H9 (cell line): ENCODE results near the gene RGS3. TPM values are rescaled to one million over a fixed set of nuclear protein-coding genes. Genes with fewer than 3 reads are reported as not detected.

Source experiments
- DNase-seq: peaks from one replicate; pipeline ENCODE4 v3.0.0-alpha.2; 2017
- H2AFZ ChIP-seq: one replicate; pipeline ENCODE4 v1.6.1; 2013; ENCODE audit warnings: mild to moderate bottlenecking, low read length, control low read depth, moderate library complexity
- H2AK5ac ChIP-seq: 2 replicates; pipeline ENCODE4 v1.6.1; 2013; ENCODE audit warnings: low read length, control low read depth, mixed read lengths; ENCODE audit not compliant: insufficient read length
- H2BK120ac ChIP-seq: one replicate; pipeline ENCODE4 v1.6.1; 2013; ENCODE audit warnings: low read depth, mild to moderate bottlenecking, low read length, control low read depth, inconsistent platforms; ENCODE audit not compliant: poor library complexity, severe bottlenecking
- H2BK12ac ChIP-seq: 2 replicates; pipeline ENCODE4 v1.6.1; 2013; ENCODE audit warnings: low read length, control low read depth, mixed read lengths, low read depth; ENCODE audit not compliant: insufficient read length
- H2BK15ac ChIP-seq: 2 replicates; pipeline ENCODE4 v1.6.1; 2013; ENCODE audit warnings: low read depth, low read length, control low read depth
- H2BK20ac ChIP-seq: one replicate; pipeline ENCODE4 v1.6.1; 2013; ENCODE audit warnings: low read depth, mild to moderate bottlenecking, low read length, control low read depth, inconsistent platforms; ENCODE audit not compliant: poor library complexity, severe bottlenecking
- H2BK5ac ChIP-seq: 2 replicates; pipeline ENCODE4 v1.6.1; 2013; ENCODE audit warnings: low read length, control low read depth, mixed read lengths; ENCODE audit not compliant: insufficient read length
- H3K14ac ChIP-seq: 2 replicates; pipeline ENCODE4 v1.6.1; 2013; ENCODE audit warnings: low read length, control low read depth; ENCODE audit not compliant: insufficient read depth
- H3K18ac ChIP-seq: 2 replicates; pipeline ENCODE4 v1.6.1; 2013; ENCODE audit warnings: low read depth, mild to moderate bottlenecking, mixed read lengths, low read length, control low read depth; ENCODE audit not compliant: insufficient read length
- H3K23ac ChIP-seq: 2 replicates; pipeline ENCODE4 v1.6.1; 2013; ENCODE audit warnings: low read length, control low read depth, mixed read lengths, low read depth; ENCODE audit not compliant: insufficient read length
- H3K23me2 ChIP-seq: 2 replicates; pipeline ENCODE4 v1.6.1; 2013; ENCODE audit warnings: low read depth, mild to moderate bottlenecking, mixed read lengths, low read length, control low read depth; ENCODE audit not compliant: insufficient read length, poor library complexity, severe bottlenecking
- H3K27ac ChIP-seq: 2 replicates; pipeline ENCODE4 v1.5.1; 2013; ENCODE audit warnings: low read length, control low read depth, mixed read lengths, low read depth; ENCODE audit not compliant: insufficient read length
- H3K27me3 ChIP-seq: 2 replicates; pipeline ENCODE4 v1.6.1; 2013; ENCODE audit warnings: low read length, control low read depth, inconsistent platforms; ENCODE audit not compliant: insufficient read depth
- H3K4ac ChIP-seq: 2 replicates; pipeline ENCODE4 v1.6.1; 2013; ENCODE audit warnings: low read depth, mild to moderate bottlenecking, control low read depth, inconsistent platforms, low read length, moderate library complexity
- H3K4me1 ChIP-seq: 2 replicates; pipeline ENCODE4 v1.6.1; 2013; ENCODE audit warnings: low read length, control low read depth, inconsistent platforms; ENCODE audit not compliant: insufficient read depth
- H3K4me2 ChIP-seq: 2 replicates; pipeline ENCODE4 v1.6.1; 2013; ENCODE audit warnings: low read length, control low read depth, mixed read lengths; ENCODE audit not compliant: insufficient read length, insufficient read depth
- H3K56ac ChIP-seq: 2 replicates; pipeline ENCODE4 v1.6.1; 2013; ENCODE audit warnings: low read depth, mild to moderate bottlenecking, mixed read lengths, low read length, control low read depth; ENCODE audit not compliant: insufficient read length
- H3K79me1 ChIP-seq: 2 replicates; pipeline ENCODE4 v1.6.1; 2013; ENCODE audit warnings: low read depth, mild to moderate bottlenecking, moderate library complexity, low read length, control low read depth, inconsistent platforms; ENCODE audit not compliant: insufficient read depth, poor library complexity, severe bottlenecking
- H3K79me2 ChIP-seq: 2 replicates; pipeline ENCODE4 v1.6.1; 2013; ENCODE audit warnings: low read length, control low read depth, inconsistent platforms; ENCODE audit not compliant: insufficient read depth
- H3K9ac ChIP-seq: 2 replicates; pipeline ENCODE4 v1.6.1; 2013; ENCODE audit warnings: low read length, control low read depth, mixed read lengths; ENCODE audit not compliant: insufficient read length; ENCODE audit errors: extremely low read depth
- H3K9me3 ChIP-seq: one replicate; pipeline ENCODE4 v1.6.1; 2013; ENCODE audit warnings: low read depth, low read length, inconsistent platforms; ENCODE audit not compliant: control insufficient read depth
- H3T11ph ChIP-seq: one replicate; pipeline ENCODE4 v1.6.1; 2013; ENCODE audit warnings: mild to moderate bottlenecking, low read length, control low read depth, inconsistent platforms
- H4K20me1 ChIP-seq: one replicate; pipeline ENCODE4 v1.6.1; 2013; ENCODE audit not compliant: control insufficient read depth, insufficient read length, insufficient read depth
- H4K5ac ChIP-seq: 2 replicates; pipeline ENCODE4 v1.6.1; 2013; ENCODE audit warnings: low read depth, mild to moderate bottlenecking, mixed read lengths, low read length, control low read depth; ENCODE audit not compliant: insufficient read length
- H4K8ac ChIP-seq: replicated peaks from 2 replicates; pipeline ENCODE4 v1.6.1; 2013; ENCODE audit warnings: low read length, control low read depth, mixed read lengths, low read depth; ENCODE audit not compliant: insufficient read length
- H4K91ac ChIP-seq: 2 replicates; pipeline ENCODE4 v1.6.1; 2013; ENCODE audit warnings: low read depth, mild to moderate bottlenecking, moderate library complexity, mixed read lengths, low read length, control low read depth; ENCODE audit not compliant: insufficient read length
- H3K27ac Mint-ChIP-seq, 3 experiments: 2 replicates in 2 of 3; 3 replicates in 1 of 3; pipeline ENCODE4 v1.8.0; 2020 to 2021; ENCODE audit warnings: mixed read lengths in 3 of 3, mild to moderate bottlenecking in 1 of 3, moderate library complexity in 1 of 3
- H3K27me3 Mint-ChIP-seq: 2 replicates; pipeline ENCODE4 v1.8.0; 2021; ENCODE audit warnings: low read depth, mild to moderate bottlenecking, moderate library complexity, mixed read lengths
- H3K36me3 Mint-ChIP-seq, 3 experiments: 2 replicates in 2 of 3; 3 replicates in 1 of 3; pipeline ENCODE4 v1.8.0; 2020 to 2021; ENCODE audit warnings: low read depth in 3 of 3, mixed read lengths in 3 of 3; ENCODE audit not compliant: insufficient read depth in 1 of 3
- H3K4me1 Mint-ChIP-seq, 2 experiments: 2 replicates each; pipeline ENCODE4 v1.8.0; 2020; ENCODE audit warnings: mixed read lengths in 2 of 2
- H3K4me3 Mint-ChIP-seq, 2 experiments: 2 replicates in 1 of 2; 3 replicates in 1 of 2; pipeline ENCODE4 v1.8.0; 2020 to 2021; ENCODE audit warnings: mild to moderate bottlenecking in 2 of 2, mixed read lengths in 2 of 2, moderate library complexity in 1 of 2
- H3K9me3 Mint-ChIP-seq, 2 experiments: 2 replicates in 1 of 2; 3 replicates in 1 of 2; pipeline ENCODE4 v1.8.0; 2020; ENCODE audit warnings: mild to moderate bottlenecking in 2 of 2, mixed read lengths in 2 of 2, moderate library complexity in 1 of 2
- WGBS: extraction: QIAGEN DNeasy Blood & Tissue Kit; methylation state at CpG from one replicate; pipeline ENCODE4 v1.1.7; 2013; ENCODE audit warnings: missing lambda C conversion rate, low lambda C conversion rate, mixed read lengths; ENCODE audit not compliant: insufficient read length; ENCODE audit errors: extremely low coverage; 5-methylcytosine and 5-hydroxymethylcytosine counted together
- total RNA-seq: library from RNA; stranded (reverse); gene quantifications from 2 replicates; pipeline ENCODE4 v1.2.1, GENCODE V29; 2021
- TF ChIP-seq, protein P1 (sequence below): fragments of 200-600 bp; sonication (generic); conservative IDR thresholded peaks from 3 replicates; pipeline ENCODE4 v1.8.0; 2021; ENCODE audit warnings: antibody characterized with exemption, mild to moderate bottlenecking

The RGS3 gene
- total RNA-seq, 1 experiment from 2014 or later: 13.9 TPM

DNA sequence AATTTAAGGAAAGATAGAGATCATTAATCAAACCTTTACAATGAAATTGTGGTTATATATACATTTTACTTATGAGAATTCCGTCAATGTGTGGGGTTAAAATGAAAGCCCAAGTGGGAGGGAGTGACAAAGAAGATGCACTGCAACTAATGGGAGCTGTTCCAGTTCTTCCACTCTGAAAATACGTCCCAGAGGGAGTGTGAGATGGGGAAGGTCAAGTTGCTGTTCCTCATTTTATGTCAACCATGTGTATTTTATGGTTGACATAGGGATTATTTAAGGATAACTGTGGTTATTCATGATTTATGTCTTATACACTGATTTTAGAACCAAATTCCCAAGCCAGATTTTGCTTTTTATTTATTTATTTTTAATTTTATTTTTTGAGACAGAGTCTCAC lies 14.2 kb upstream of the RGS3 start:
- H3K4ac ChIP-seq: no peak overlapping the region
- TF ChIP-seq, protein P1, sequence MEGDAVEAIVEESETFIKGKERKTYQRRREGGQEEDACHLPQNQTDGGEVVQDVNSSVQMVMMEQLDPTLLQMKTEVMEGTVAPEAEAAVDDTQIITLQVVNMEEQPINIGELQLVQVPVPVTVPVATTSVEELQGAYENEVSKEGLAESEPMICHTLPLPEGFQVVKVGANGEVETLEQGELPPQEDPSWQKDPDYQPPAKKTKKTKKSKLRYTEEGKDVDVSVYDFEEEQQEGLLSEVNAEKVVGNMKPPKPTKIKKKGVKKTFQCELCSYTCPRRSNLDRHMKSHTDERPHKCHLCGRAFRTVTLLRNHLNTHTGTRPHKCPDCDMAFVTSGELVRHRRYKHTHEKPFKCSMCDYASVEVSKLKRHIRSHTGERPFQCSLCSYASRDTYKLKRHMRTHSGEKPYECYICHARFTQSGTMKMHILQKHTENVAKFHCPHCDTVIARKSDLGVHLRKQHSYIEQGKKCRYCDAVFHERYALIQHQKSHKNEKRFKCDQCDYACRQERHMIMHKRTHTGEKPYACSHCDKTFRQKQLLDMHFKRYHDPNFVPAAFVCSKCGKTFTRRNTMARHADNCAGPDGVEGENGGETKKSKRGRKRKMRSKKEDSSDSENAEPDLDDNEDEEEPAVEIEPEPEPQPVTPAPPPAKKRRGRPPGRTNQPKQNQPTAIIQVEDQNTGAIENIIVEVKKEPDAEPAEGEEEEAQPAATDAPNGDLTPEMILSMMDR: no peak
- no peak overlapping the region for H4K91ac ChIP-seq
- no peak for DNase-seq
- no peak overlapping the region for H3K4me3 Mint-ChIP-seq
- H3K79me2 ChIP-seq: no peaks in the 10 kb centered on the region
- H2BK5ac ChIP-seq: no peak overlapping the region
- H3K9me3 Mint-ChIP-seq: no peaks in the 10 kb centered on the region
- H2BK120ac ChIP-seq: no peak overlapping the region
- H3K4me1 Mint-ChIP-seq: peaks cover 7% of the 10 kb centered on the region in 2 experiments
- H3K18ac ChIP-seq: no peak overlapping the region
- H3K14ac ChIP-seq: no peak overlapping the region
- H4K5ac ChIP-seq: no peak overlapping the region
- no peak overlapping the region for H2BK15ac ChIP-seq
- H3K27me3 ChIP-seq: no peaks in the 10 kb centered on the region
- no peaks in the 10 kb centered on the region for H3K23me2 ChIP-seq
- no peak overlapping the region for H3K56ac ChIP-seq
- no peak overlapping the region for H4K8ac ChIP-seq
- WGBS: no CpG with 5 or more reads among the region's 2 CpGs
- H3K4me2 ChIP-seq: no peak overlapping the region
- H2BK20ac ChIP-seq: no peak overlapping the region
- no peak overlapping the region for H3K27ac Mint-ChIP-seq
- H3T11ph ChIP-seq: no peak overlapping the region
- no peak overlapping the region for H2AK5ac ChIP-seq
- H4K20me1 ChIP-seq: no peaks in the 10 kb centered on the region
- H3K27me3 Mint-ChIP-seq: no peaks in the 10 kb centered on the region
- no peak overlapping the region for H2AFZ ChIP-seq
- no peak overlapping the region for H2BK12ac ChIP-seq
- H3K9ac ChIP-seq: no peak overlapping the region
- H3K23ac ChIP-seq: no peak overlapping the region
- no peaks in the 10 kb centered on the region for H3K79me1 ChIP-seq
- no peaks in the 10 kb centered on the region for H3K36me3 Mint-ChIP-seq
- H3K27ac ChIP-seq: no peak overlapping the region
- no peaks in the 10 kb centered on the region; the same call in 1 of the 2 replicates for H3K4me1 ChIP-seq
- no peaks in the 10 kb centered on the region for H3K9me3 ChIP-seq
